AG10803 (cell line): ENCODE data around the gene AEBP1.

Source experiments
- DNase-seq: peaks from one replicate; pipeline ENCODE4 v3.0.0; 2010; ENCODE audit warnings: low read depth
- H3K4me3 ChIP-seq: 2 replicates; pipeline ENCODE4 v1.5.1; 2011; ENCODE audit warnings: mild to moderate bottlenecking, low read length, control low read depth
- TF ChIP-seq, protein P1 (sequence below): conservative IDR thresholded peaks from 2 replicates; pipeline ENCODE4 v1.5.1; 2011; ENCODE audit warnings: mild to moderate bottlenecking, low read length, control low read depth, inconsistent platforms

Gene AEBP1

DNA sequence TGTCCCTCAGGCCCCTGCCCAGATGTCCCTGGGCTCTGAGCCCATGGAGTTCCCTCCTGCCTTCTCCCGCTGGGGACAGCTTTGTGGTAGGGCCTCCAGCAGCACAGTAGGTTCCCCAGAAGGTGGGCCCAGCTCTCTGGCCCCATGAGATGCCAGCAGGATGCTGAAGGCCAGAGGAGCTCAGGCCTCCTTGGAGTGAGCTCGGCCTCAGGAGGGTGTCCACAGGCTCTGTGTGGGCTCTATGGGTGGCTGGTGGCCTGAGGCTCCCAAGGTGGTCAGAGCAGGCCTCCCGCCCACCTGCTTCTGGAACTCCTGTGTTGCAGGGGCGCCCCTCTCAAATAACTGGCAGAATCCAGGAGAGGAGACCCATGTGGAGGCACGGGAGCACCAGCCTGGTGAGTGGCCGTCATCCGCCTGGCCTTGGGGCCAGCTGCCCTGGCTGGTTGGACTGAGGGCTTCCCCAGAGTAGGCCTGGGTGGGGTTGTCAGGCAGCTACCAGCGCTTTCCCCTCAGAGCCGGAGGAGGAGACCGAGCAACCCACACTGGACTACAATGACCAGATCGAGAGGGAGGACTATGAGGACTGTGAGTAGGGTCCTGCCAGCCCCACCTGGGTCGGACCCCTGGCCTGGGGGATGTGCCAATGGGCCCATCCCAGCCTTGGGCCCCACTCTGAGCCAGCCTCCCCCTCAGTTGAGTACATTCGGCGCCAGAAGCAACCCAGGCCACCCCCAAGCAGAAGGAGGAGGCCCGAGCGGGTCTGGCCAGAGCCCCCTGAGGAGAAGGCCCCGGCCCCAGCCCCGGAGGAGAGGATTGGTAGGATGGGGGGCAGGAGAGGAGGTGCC, 3.2 kb downstream of the AEBP1 start:
- H3K4me3 ChIP-seq, result peak overlapping the region; percentile 95
- no peak for DNase-seq
- TF ChIP-seq, protein P1, sequence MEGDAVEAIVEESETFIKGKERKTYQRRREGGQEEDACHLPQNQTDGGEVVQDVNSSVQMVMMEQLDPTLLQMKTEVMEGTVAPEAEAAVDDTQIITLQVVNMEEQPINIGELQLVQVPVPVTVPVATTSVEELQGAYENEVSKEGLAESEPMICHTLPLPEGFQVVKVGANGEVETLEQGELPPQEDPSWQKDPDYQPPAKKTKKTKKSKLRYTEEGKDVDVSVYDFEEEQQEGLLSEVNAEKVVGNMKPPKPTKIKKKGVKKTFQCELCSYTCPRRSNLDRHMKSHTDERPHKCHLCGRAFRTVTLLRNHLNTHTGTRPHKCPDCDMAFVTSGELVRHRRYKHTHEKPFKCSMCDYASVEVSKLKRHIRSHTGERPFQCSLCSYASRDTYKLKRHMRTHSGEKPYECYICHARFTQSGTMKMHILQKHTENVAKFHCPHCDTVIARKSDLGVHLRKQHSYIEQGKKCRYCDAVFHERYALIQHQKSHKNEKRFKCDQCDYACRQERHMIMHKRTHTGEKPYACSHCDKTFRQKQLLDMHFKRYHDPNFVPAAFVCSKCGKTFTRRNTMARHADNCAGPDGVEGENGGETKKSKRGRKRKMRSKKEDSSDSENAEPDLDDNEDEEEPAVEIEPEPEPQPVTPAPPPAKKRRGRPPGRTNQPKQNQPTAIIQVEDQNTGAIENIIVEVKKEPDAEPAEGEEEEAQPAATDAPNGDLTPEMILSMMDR, result no peak

DNA sequence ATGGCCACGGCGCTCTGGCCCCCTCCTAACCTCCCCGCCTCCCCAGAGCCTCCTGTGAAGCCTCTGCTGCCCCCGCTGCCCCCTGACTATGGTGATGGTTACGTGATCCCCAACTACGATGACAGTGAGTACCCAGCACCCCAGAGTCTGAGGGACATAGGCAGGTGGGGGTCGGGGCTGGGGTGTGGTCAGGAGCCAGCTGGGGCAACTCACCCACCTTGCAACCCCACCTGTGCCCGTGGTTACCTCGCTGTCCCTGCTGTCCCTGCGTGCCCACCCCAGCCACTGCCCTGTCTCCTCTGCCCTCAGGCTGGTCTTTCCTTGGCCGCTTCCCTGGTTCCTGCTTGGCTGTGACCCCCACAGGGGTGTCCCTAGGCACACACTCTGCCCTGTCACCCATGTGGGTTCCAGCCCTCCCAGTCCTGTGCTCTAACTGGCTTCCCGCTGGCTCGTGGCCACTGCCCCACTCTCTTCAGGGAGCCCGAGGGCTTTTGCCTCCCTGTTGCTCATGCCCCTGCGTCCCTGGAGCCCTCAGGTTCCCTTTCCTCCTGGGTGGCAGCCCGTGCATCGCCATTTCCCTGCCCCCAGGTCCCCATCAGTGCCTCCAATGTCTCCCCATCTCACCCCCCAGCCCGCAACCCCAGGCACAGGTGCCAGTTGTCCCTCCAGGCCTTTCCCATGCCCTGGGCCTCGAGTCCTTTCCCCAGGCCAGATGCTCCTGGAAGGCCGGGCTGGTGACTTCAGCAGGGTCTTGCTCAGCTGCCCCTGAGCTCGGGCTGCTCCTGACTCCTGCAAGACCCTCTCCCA, 4.0 kb downstream of the AEBP1 start:
- TF ChIP-seq, protein P1, result no peak
- no peak overlapping the region for H3K4me3 ChIP-seq
- DNase-seq, result no peak

DNA sequence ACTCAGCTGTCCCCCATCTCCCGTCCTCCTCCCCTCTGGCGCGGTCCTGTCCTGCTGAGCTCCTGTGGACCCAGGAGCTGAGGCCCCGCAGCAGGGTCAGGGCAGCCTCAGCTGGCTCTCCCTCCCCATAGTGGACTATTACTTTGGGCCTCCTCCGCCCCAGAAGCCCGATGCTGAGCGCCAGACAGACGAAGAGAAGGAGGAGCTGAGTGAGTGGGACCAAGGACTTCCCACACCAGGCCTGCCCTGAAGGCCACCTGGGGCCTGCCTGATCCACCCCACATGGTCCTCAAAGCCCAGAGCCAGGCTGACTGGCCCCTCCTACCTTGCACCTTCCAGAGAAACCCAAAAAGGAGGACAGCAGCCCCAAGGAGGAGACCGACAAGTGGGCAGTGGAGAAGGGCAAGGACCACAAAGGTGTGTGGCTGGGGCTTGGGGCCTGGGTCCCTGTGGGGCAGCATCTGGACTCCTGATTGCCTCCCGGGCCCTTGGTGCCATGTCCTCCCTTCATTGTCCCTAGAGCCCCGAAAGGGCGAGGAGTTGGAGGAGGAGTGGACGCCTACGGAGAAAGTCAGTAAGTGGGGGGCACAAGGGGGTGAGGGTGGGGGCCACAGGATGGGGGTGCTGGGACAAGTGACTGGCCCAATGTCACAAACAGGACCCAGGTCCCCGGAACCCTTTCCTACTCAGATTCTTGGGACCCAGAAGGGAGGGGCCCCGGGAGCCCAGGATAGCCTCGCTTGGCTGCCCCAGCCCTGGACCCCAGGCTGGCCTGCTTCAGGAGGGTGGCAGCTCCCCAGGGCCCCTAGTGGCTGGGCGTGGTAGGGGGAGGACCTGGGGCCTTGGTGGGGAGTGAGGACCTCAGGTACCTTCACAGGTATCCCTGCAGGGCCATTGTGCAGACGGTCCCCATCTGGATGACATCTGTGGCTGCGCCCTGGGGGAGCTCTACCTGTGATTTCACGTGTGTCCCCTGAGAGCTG, 4.9 kb downstream of the AEBP1 start:
- TF ChIP-seq, protein P1, result no peak
- H3K4me3 ChIP-seq, result no peak overlapping the region
- DNase-seq, result no peak

DNA sequence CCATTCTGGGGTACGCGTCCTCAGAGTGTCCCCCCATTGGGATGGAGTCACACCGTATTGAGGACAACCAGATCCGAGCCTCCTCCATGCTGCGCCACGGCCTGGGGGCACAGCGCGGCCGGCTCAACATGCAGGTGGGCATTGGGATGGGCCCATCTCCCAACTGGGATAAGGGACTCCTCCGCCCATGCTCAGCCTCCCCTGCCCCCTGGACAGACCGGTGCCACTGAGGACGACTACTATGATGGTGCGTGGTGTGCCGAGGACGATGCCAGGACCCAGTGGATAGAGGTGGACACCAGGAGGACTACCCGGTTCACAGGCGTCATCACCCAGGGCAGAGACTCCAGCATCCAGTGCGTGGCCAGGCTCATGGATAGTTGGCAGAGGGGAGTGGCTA, 5.8 kb downstream of the AEBP1 start:
- TF ChIP-seq, protein P1, result no peak
- H3K4me3 ChIP-seq, result no peak overlapping the region

DNA sequence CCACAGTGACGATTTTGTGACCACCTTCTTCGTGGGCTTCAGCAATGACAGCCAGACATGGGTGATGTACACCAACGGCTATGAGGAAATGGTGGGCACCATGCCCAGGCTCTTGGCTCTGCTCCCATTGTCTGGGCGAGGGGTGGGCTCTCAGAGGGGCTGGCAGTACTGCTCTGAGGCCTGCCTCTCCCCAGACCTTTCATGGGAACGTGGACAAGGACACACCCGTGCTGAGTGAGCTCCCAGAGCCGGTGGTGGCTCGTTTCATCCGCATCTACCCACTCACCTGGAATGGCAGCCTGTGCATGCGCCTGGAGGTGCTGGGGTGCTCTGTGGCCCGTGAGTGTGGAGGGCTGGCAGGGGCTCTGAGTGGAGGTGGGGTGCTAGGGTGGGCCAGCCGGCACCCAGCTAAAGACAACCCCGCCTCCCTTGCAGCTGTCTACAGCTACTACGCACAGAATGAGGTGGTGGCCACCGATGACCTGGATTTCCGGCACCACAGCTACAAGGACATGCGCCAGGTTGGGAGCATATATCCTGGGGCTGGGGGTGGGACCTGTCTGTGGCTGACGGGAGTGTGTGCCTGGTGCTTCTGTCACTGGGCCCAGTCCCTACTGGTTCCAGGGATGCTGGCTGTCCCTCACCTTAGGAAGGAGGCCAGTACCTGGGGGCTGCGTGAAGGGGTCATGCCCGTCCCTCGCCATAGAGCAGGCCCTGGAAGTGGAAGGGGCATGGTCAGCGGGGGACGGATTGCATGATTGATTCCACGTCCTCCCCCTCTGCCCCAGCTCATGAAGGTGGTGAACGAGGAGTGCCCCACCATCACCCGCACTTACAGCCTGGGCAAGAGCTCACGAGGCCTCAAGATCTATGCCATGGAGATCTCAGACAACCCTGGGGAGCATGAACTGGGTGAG, 6.8 kb downstream of the AEBP1 start:
- no peak for DNase-seq
- no peak overlapping the region for H3K4me3 ChIP-seq
- TF ChIP-seq, protein P1, result no peak

More for the DNA sequence above, 5.8 kb downstream of the AEBP1 start:
- no peak for DNase-seq

DNA sequence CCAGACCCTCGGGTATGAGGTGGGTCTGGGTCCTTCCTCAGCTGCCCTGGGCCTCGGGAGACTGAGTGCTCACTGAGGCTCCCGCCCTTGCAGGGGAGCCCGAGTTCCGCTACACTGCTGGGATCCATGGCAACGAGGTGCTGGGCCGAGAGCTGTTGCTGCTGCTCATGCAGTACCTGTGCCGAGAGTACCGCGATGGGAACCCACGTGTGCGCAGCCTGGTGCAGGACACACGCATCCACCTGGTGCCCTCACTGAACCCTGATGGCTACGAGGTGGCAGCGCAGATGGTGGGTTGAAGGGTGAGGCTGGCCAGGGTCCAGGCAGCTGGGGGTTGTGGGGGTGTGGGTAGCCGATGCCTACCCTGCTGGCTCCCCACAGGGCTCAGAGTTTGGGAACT, 7.6 kb downstream of the AEBP1 start:
- no peak overlapping the region for H3K4me3 ChIP-seq
- DNase-seq, result no peak
- TF ChIP-seq, protein P1, result no peak
